Hematopoietic multipotent progenitor cell treated with erythropoietin and hydrocortisone succinate and interleukin-3 and kit ligand, for 4 days (in vitro differentiated cells): ENCODE data around the gene TFRC.
"Not testable (repeated sequence)": the region's sequence is repeated elsewhere in the genome, so short reads cannot be mapped to it uniquely, and the experiment has no call there.

Experiments
- DNase-seq: peaks from one replicate; pipeline ENCODE4 v3.0.0-alpha.2; 2015

Gene TFRC

DNA sequence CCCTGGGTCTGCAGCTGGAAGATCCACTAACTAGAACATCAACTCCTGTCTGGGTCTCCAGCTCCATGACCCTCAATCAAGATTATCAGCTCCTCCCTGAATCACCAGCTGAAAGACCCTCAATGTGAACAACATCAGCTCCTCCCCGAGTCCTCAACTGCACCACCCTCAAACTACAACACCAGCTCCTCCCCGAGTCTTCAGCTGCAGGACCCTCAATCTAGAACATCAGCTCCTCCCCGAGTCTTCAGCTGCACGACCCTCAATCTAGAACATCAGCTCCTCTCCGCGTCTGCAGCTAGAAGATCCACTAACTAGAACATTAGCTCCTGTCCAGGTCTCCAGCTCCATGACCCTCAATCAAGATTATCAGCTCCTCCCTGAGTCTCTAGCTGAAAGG is 79.2 kb downstream of the TFRC start:
- DNase-seq = not testable (repeated sequence)

DNA sequence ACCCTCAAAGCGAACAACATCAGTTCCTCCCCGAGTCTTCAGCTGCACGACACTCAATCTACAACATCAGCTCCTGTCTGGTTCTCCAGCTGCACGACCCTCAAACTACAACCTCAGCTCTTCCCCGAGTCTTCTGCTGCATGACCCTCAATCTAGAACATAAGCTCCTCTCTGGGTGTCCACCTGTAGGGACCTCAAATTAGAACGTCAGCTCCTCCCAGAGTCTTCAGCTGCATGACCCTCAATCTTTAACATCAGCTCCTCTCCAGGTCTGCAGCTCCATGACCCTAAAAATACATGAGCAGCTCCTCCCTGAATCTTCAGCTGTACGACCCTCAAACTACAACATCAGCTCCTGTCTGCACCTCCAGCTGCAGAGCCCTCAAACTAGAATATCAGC is 80.7 kb downstream of the TFRC start:
- DNase-seq = not testable (repeated sequence)

DNA sequence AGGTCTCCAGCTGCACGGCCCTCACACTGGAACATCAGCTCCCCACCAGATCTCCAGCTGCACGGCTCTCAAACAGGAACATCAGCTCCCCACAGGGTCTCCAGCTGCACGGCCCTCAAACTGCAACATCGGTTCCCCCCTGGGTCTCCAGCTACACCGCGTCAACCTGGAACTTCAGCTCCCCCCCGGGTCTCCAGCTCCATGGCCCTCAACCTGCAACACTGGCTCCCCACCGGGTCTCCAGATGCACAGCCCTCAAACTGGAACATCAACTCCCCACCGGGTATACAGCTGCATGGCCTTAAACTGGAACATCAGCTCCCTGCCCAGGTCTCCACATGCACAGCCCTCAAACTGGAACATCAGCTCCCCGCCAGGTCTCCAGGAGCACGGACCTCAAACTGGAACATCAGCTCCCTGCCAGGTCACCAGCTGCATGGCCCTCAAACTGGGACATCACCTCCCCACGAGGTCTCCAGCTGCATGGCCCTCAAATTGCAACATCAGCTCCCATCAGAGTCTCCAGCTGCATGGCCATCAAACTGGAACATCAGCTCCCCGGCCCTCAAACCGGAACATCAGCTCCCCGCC is 81.4 kb downstream of the TFRC start:
- not testable (repeated sequence) for DNase-seq

DNA sequence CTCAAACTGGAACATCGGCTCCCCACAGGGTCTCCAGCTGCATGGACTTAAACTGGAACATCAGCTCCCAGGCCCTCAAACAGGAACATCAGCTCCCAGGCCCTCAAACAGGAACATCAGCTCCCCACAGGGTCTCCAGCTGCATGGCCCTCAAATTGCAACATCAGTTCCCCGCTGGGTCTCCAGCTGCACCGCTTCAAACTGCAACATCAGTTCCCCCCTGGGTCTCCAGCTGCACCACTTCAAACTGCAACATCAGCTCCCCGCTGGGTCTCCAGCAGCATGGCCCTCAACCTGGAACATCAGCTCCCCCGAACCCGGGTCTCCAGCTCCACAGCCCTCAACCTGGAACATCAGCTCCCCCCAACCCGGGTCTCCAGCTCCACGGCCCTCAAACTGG is 82.0 kb downstream of the TFRC start:
- peak; percentile 28 for DNase-seq
